Skeletal muscle tissue (tissue), 4 donors: ENCODE results near the gene DEAF1. TPM values are rescaled to one million over a fixed set of nuclear protein-coding genes. Genes with fewer than 3 reads are reported as not detected.
"Not testable (repeated sequence)": the region's sequence is repeated elsewhere in the genome, so short reads cannot be mapped to it uniquely, and the experiment has no call there.

Experiments used
- H3K27ac ChIP-seq: one replicate; pipeline ENCODE4 v1.7.0; 2013; ENCODE audit warnings: mild to moderate bottlenecking, low read depth, low read length, inconsistent platforms
- H3K27me3 ChIP-seq, 3 donors: one replicate each; pipeline ENCODE4 v1.7.0; 2013; ENCODE audit warnings: low read length in 3 of 3; ENCODE audit not compliant: control insufficient read depth in 3 of 3, insufficient read depth in 3 of 3
- H3K36me3 ChIP-seq, 3 donors: one replicate each; pipeline ENCODE4 v1.7.0; 2013; ENCODE audit warnings: low read length in 3 of 3; ENCODE audit not compliant: control insufficient read depth in 3 of 3, insufficient read depth in 3 of 3
- H3K4me1 ChIP-seq, 3 donors: one replicate each; pipeline ENCODE4 v1.7.0; 2013; ENCODE audit warnings: low read length in 3 of 3, mild to moderate bottlenecking in 3 of 3; ENCODE audit not compliant: control insufficient read depth in 3 of 3, insufficient read depth in 3 of 3
- H3K4me3 ChIP-seq, 3 donors: one replicate each; pipeline ENCODE4 v1.7.0; 2013; ENCODE audit warnings: low read length in 3 of 3
- H3K9ac ChIP-seq, 3 donors: one replicate each; pipeline ENCODE4 v1.7.0; 2013; ENCODE audit warnings: low read length in 3 of 3, mild to moderate bottlenecking in 3 of 3, moderate library complexity in 2 of 3, low read depth in 1 of 3
- H3K9me3 ChIP-seq, 3 donors: one replicate each; pipeline ENCODE4 v1.7.0; 2013; ENCODE audit warnings: low read length in 3 of 3; ENCODE audit not compliant: control insufficient read depth in 3 of 3
- total RNA-seq: library from RNA; depleted of rRNA; stranded (reverse); fragments of >200 nt; gene quantifications from one replicate; pipeline ENCODE4 v1.2.3, GENCODE V29; 2014
- donor health status: Osteomylitis.

The DEAF1 gene, protein sequence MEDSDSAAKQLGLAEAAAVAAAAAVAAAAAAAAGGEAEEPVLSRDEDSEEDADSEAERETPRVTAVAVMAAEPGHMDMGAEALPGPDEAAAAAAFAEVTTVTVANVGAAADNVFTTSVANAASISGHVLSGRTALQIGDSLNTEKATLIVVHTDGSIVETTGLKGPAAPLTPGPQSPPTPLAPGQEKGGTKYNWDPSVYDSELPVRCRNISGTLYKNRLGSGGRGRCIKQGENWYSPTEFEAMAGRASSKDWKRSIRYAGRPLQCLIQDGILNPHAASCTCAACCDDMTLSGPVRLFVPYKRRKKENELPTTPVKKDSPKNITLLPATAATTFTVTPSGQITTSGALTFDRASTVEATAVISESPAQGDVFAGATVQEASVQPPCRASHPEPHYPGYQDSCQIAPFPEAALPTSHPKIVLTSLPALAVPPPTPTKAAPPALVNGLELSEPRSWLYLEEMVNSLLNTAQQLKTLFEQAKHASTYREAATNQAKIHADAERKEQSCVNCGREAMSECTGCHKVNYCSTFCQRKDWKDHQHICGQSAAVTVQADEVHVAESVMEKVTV
- total RNA-seq: 17.2 TPM

- no peaks in the 10 kb centered on the region for H3K9me3 ChIP-seq
- H3K4me3 ChIP-seq: peak within 1 kb of the TSS; percentile 87 to 90 (median 89)
- peak within 1 kb of the TSS; percentile 95 to 98 (median 97) for H3K9ac ChIP-seq
- peak within 1 kb of the TSS; percentile 98 for H3K27ac ChIP-seq
- H3K4me1 ChIP-seq: peaks cover 31 to 45% (median 44%) of the 10 kb centered on the region in 3 donors
- peaks cover 1 to 3% (median 2%) of the 10 kb centered on the region in 3 donors for H3K36me3 ChIP-seq
- H3K27me3 ChIP-seq: no peaks in the 10 kb centered on the region
These were observed at the start of gene DEAF1 for GRCh38 chr11:694563-695287. DEAF1 (minus strand) TSS chr11:695222; CDS start chr11:695047, 175 bp downstream.

DNA sequence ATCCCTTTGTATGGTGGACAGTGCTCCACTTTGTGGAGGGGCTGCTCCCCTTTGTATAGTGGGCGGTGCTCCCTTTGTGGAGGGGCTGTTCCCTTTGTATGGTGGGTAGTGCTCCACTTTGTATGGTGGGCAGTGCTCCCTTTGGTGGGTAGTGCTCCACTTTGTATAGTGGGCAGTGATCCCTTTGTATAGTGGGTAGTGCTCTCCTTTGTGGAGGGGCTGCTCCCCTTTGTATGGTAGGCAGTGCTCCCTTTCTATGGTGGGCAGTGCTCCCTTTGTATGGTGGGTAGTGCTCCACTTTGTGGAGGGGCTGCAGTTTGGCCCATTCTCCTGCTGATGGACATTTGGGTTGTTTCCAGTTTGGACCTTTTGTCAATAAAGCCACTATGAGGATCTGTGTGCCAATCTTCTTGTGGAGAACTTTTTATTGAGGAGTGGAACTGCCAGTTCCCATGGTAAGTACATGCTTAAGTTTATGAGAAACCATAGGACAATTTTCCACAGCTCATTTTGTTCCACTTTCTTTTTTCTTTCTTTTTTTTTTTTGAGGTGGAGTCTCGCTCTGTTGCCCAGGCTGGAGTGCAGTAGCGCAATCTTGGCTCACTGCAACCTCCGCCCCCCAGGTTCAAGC is 47.7 kb upstream of the DEAF1 start:
- Histone ChIP-seq H3K27me3 (peaks cover 0 to 2% (median 0%) of the 10 kb centered on the region in 3 donors), H3K9ac (no peak overlapping the region), H3K4me3 (no peak overlapping the region), H3K36me3 (no peaks in the 10 kb centered on the region), H3K9me3 (no peaks in the 10 kb centered on the region), H3K4me1 (peaks cover 0 to 5% (median 2%) of the 10 kb centered on the region in 3 donors), H3K27ac (no peak overlapping the region)

GRCh38 chr11:742156-742546 is 47.1 kb upstream of the DEAF1 start:
- H3K27me3 ChIP-seq: peaks cover 0 to 5% (median 0%) of the 10 kb centered on the region in 3 donors
- no peak overlapping the region for H3K9ac ChIP-seq
- no peak overlapping the region for H3K4me3 ChIP-seq
- H3K9me3 ChIP-seq: no peaks in the 10 kb centered on the region
- H3K27ac ChIP-seq: no peak overlapping the region
- H3K4me1 ChIP-seq: peaks cover 0 to 5% (median 0%) of the 10 kb centered on the region in 3 donors
- no peaks in the 10 kb centered on the region for H3K36me3 ChIP-seq

GRCh38 chr11:737899-738298 is 42.9 kb upstream of the DEAF1 start:
- not testable (repeated sequence) for H3K27ac ChIP-seq, H3K36me3 ChIP-seq, H3K4me1 ChIP-seq, H3K9ac ChIP-seq, H3K9me3 ChIP-seq, H3K4me3 ChIP-seq
- H3K27me3 ChIP-seq: peaks cover 0 to 12% (median 9%) of the 10 kb centered on the region in 3 donors

GRCh38 chr11:737366-737765 is 42.3 kb upstream of the DEAF1 start:
- Histone ChIP-seq H3K27ac (no peak overlapping the region), H3K9ac (no peak overlapping the region), H3K4me3 (no peak overlapping the region), H3K36me3 (no peaks in the 10 kb centered on the region), H3K27me3 (peaks cover 0 to 10% (median 9%) of the 10 kb centered on the region in 3 donors), H3K4me1 (no peaks in the 10 kb centered on the region), H3K9me3 (no peaks in the 10 kb centered on the region)

- H3K9ac ChIP-seq, H3K4me1 ChIP-seq: not testable (repeated sequence)
These were observed 39.5 kb upstream of the DEAF1 start for GRCh38 chr11:734541-734940.

GRCh38 chr11:733072-733471 is 38.0 kb upstream of the DEAF1 start:
- H3K9ac ChIP-seq: no peak overlapping the region
- H3K4me3 ChIP-seq: no peak overlapping the region
- no peak overlapping the region for H3K27ac ChIP-seq
- peaks cover 0 to 10% (median 9%) of the 10 kb centered on the region in 3 donors for H3K27me3 ChIP-seq
- no peaks in the 10 kb centered on the region for H3K36me3 ChIP-seq
- no peaks in the 10 kb centered on the region for H3K9me3 ChIP-seq
- H3K4me1 ChIP-seq: peaks cover 0 to 7% (median 6%) of the 10 kb centered on the region in 3 donors

More at GRCh38 chr11:734541-734940, 39.5 kb upstream of the DEAF1 start:
- not testable (repeated sequence) for H3K4me3 ChIP-seq, H3K9me3 ChIP-seq, H3K27ac ChIP-seq, H3K36me3 ChIP-seq, H3K27me3 ChIP-seq

DNA sequence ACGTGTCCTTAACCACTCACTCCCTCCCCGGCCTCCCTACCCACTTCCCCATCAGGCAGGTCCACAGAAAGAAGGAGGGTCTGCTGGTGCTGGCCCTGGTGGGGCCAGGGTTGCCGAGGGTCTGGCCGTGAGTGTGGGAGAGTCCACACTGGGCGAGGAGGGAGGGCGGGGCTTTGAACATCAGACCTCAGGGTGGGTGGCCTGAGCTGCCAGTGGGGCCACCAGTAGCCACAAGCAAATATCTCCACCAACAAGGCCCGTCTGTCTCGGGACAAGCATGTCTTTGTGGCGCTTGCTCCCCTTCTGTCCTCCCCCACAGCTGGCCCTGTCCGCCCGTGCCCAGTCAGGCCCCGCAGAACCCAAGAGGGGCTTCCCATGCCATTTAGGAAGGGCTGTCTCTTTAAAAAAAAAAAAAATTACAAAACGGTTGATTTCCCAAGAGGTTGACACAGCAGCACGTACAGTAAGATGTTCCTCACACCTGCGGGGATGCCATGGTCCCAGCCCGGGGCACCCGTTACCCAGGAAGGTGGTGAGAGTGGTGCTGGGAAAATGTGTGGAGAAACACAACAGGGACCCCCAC is 34.6 kb upstream of the DEAF1 start:
- Histone ChIP-seq H3K9ac (no peak overlapping the region), H3K9me3 (no peaks in the 10 kb centered on the region), H3K4me3 (no peak overlapping the region), H3K4me1 (peaks cover 4 to 16% (median 12%) of the 10 kb centered on the region in 3 donors), H3K27me3 (peaks cover 4 to 37% (median 20%) of the 10 kb centered on the region in 3 donors), H3K27ac (no peak overlapping the region), H3K36me3 (no peaks in the 10 kb centered on the region)

DNA sequence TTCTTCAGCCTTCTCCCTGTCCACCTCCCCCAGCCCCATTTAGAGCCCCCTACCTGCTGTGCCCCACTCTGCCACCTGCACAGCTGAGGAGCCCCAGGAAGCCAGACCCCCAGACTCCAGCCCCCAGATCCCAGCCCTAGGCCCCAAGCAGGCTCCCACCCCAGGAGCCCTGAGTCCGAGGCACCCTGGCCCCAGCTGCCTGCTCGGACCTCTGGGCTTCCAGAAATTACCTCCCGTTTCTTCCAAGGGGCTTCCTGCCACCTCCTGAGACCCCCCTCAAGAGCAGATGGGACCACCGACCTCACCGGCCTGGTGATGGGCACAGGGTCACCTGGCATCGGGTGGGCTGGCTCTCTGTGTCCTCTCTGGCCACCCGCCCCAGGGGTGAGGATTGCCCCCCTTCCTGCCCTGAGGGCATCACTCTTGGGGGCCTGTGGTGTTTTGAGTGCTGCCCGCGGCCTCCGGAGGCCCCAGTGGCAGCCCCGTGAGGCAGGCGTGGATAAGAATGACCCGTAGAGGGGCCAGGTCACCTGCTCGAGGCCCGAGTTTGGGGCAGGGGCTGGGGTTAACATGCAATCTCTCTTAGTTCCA is 34.0 kb upstream of the DEAF1 start:
- H3K9ac ChIP-seq: no peak overlapping the region

More for the DNA sequence above, 34.0 kb upstream of the DEAF1 start:
- no peaks in the 10 kb centered on the region for H3K9me3 ChIP-seq
- no peak overlapping the region for H3K4me3 ChIP-seq
- peaks cover 4 to 16% (median 12%) of the 10 kb centered on the region in 3 donors for H3K4me1 ChIP-seq
- H3K27ac ChIP-seq: no peak overlapping the region
- peaks cover 9 to 43% (median 23%) of the 10 kb centered on the region in 3 donors for H3K27me3 ChIP-seq
- no peaks in the 10 kb centered on the region for H3K36me3 ChIP-seq
